Fibroblast of mammary gland (primary cell): ENCODE results near the gene NLRC4.
"Not testable (repeated sequence)": the region's sequence is repeated elsewhere in the genome, so short reads cannot be mapped to it uniquely, and the experiment has no call there.

ENCODE experiments used
- DNase-seq: peaks from one replicate; pipeline ENCODE4 v3.0.0-alpha.2; 2010; ENCODE audit warnings: low read depth
- H3K4me3 ChIP-seq: 2 replicates; pipeline ENCODE4 v1.5.1; 2011; ENCODE audit warnings: low read depth, mild to moderate bottlenecking, low read length, moderate library complexity; ENCODE audit not compliant: control insufficient read depth
- TF ChIP-seq, protein P1 (sequence below): conservative IDR thresholded peaks from 2 replicates; pipeline ENCODE4 v1.5.1; 2011; ENCODE audit warnings: low read depth, low read length, inconsistent platforms; ENCODE audit not compliant: control insufficient read depth, insufficient read depth

NLRC4 gene

DNA sequence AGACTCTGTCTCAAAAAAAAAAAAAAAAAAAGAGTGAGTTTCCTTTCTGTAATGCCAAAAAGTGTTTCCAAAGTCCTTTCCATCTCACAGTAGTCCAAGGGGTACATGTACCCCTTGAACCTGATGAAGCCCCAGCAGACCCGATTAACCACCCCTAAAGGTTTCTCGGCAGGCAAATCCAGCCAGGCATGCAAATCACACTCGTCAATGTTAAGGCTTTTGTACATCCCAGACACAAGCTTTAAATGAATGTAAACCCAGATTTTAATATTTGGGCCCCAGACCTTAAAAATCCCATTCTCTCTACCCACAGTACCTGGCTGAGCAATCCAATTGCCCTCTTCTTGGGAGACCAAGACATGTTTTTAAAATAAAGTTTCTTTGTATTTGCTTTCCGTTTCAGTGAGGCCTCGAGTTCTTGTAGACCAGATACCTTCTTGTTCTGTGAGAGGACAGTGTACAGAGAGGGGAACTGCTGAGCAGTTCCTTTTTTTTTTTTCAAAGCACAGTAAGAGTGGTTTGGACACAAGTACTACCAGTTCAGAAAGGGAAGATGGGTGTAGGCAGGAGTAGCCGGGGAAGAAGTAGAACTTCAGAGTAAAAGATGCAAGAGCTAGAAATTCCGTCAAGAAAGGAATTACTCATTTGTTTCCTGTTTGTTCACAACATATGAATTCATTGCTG, at the start of gene NLRC4:
Gene NLRC4 (minus strand): TSS at position 465 of the 684 bp plus-strand sequence. CDS start 8,111 bp downstream, outside the sequence.
- TF ChIP-seq, protein P1, sequence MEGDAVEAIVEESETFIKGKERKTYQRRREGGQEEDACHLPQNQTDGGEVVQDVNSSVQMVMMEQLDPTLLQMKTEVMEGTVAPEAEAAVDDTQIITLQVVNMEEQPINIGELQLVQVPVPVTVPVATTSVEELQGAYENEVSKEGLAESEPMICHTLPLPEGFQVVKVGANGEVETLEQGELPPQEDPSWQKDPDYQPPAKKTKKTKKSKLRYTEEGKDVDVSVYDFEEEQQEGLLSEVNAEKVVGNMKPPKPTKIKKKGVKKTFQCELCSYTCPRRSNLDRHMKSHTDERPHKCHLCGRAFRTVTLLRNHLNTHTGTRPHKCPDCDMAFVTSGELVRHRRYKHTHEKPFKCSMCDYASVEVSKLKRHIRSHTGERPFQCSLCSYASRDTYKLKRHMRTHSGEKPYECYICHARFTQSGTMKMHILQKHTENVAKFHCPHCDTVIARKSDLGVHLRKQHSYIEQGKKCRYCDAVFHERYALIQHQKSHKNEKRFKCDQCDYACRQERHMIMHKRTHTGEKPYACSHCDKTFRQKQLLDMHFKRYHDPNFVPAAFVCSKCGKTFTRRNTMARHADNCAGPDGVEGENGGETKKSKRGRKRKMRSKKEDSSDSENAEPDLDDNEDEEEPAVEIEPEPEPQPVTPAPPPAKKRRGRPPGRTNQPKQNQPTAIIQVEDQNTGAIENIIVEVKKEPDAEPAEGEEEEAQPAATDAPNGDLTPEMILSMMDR: no peak
- no peak within 1 kb of the TSS for H3K4me3 ChIP-seq
- DNase-seq: no peak

DNA sequence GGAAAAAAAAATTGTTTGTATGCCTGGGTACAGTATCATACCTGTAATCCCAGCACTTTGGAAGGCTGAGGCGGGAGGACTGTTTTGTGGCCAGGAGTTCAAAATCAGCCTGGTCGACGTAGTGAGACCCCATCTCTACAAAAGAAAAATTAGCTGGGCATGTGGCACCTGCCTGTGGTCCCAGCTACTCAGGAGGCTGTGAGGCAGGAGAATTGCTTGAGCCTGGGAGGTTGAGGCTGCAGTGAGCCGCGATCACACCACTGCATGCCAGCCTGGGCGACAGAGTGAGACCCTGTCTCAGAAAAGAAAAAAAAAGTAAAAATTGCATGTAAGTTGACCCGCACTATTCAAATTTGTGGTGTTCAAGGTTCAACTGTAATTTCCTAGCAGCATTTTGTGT, 45.9 kb upstream of the NLRC4 start:
- H3K4me3 ChIP-seq: no peak overlapping the region
- no peak for DNase-seq
- TF ChIP-seq, protein P1: no peak

GRCh38 chr2:32293966-32294562, 29.4 kb upstream of the NLRC4 start:
- not testable (repeated sequence) for DNase-seq, H3K4me3 ChIP-seq

GRCh38 chr2:32293493-32293892, 28.8 kb upstream of the NLRC4 start:
- not testable (repeated sequence) for DNase-seq, H3K4me3 ChIP-seq

DNA sequence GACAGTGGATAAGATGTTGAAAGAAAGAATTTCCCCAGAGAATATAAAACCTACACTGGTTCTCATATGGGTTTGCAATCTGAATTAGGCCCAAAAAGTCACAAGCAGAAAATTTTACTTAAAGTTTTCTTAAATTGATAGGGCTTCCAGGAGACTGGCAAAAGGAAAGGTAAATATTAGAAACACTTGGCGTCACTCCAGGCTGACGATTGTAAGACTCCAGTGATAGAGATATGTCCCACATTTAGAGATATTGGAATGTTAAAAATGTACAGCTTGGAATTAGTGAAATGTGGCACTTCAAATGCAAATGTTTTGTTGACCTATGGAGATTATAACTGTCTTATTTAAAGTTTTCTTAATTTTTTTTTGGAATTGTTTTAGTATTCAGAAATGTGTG, 27.1 kb upstream of the NLRC4 start:
- DNase-seq: no peak
- no peak overlapping the region for H3K4me3 ChIP-seq
- TF ChIP-seq, protein P1: no peak

DNA sequence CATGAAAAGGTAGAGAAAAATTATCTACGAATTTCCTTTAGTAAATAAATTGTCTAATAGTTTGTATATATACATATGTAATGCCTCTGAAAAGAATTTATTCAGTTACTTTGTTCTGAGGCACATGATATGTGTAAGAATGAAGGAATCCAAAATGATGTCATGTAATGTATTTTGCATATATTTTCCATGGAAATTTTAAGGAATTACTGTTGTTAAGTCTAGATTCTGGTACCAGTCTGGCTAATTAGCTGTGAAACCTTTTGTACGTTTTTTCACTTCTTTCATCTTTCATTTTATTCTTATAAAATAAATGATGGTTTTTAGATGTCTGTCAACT, 25.3 kb upstream of the NLRC4 start:
- TF ChIP-seq, protein P1: no peak
- DNase-seq: no peak
- no peak overlapping the region for H3K4me3 ChIP-seq

GRCh38 chr2:32289165-32289999, 24.7 kb upstream of the NLRC4 start:
- TF ChIP-seq, protein P1: no peak
- peak; percentile 77 for DNase-seq

More at GRCh38 chr2:32289165-32289999, 24.7 kb upstream of the NLRC4 start:
- no peak overlapping the region for H3K4me3 ChIP-seq
